ENCODE measurements around the gene TTLL7. TPM values are rescaled to one million over a fixed set of nuclear protein-coding genes. Genes with fewer than 3 reads are reported as not detected.

Gene TTLL7
- total RNA-seq, 4 donors from 2014 or later: 0.95 to 7.6 (median 3.8) TPM

- intact Hi-C loops (cut with DNase I; ENCODE audit: low total_unique reads): no loop called here
- 81 to 87% methylated on average over 2 of the region's 2 CpGs for WGBS, 2 donors
- H3K4me3 ChIP-seq (ENCODE audit: low read depth, poor library complexity, severe bottlenecking): no peak overlapping the region
- TF ChIP-seq CTCF (IDR thresholded peaks at IDR 0.05) (no peak), POLR2A (IDR thresholded peaks at IDR 0.05) (no peak)
- DNase-seq (ENCODE audit: low spot score in 2 of 2): no peak
Observed at GRCh38 chr1:83889707-83890106, 109.2 kb downstream of the TTLL7 start.

- DNase-seq (ENCODE audit: low spot score in 2 of 2): no peak
- H3K4me3 ChIP-seq (ENCODE audit: low read depth, poor library complexity, severe bottlenecking): no peak overlapping the region
- 93 to 98% methylated on average over 3 of the region's 3 CpGs for WGBS, 2 donors
- no peak for TF ChIP-seq CTCF (IDR thresholded peaks at IDR 0.05)
- no peak for TF ChIP-seq POLR2A (IDR thresholded peaks at IDR 0.05)
- intact Hi-C loops (cut with DNase I; ENCODE audit: low total_unique reads): no loop called here
Observed at GRCh38 chr1:83887483-83887882, 111.4 kb downstream of the TTLL7 start.

- no peak overlapping the region for H3K4me3 ChIP-seq (ENCODE audit: low read depth, poor library complexity, severe bottlenecking)
- intact Hi-C loops (cut with DNase I; ENCODE audit: low total_unique reads): no loop called here
- TF ChIP-seq CTCF (IDR thresholded peaks at IDR 0.05) (no peak), POLR2A (IDR thresholded peaks at IDR 0.05) (no peak)
- no peak for DNase-seq (ENCODE audit: low spot score in 2 of 2)
Observed at GRCh38 chr1:83883979-83884378, 115.0 kb downstream of the TTLL7 start.

- TF ChIP-seq POLR2A (IDR thresholded peaks at IDR 0.05) (no peak), CTCF (IDR thresholded peaks at IDR 0.05) (no peak)
- no peak overlapping the region for H3K4me3 ChIP-seq (ENCODE audit: low read depth, poor library complexity, severe bottlenecking)
- no peak for DNase-seq (ENCODE audit: low spot score in 2 of 2)
- intact Hi-C loops (cut with DNase I; ENCODE audit: low total_unique reads): no loop called here
- WGBS, 2 donors: 10 to 22% methylated on average over 2 of the region's 2 CpGs
Observed at GRCh38 chr1:83882906-83883305, 116.0 kb downstream of the TTLL7 start.

GRCh38 chr1:83872515-83872914 is 126.4 kb downstream of the TTLL7 start:
- intact Hi-C loops (cut with DNase I; ENCODE audit: low total_unique reads): no loop called here
- WGBS, 2 donors: 73 to 74% methylated on average over 2 of the region's 2 CpGs
- no peak overlapping the region for H3K4me3 ChIP-seq (ENCODE audit: low read depth, poor library complexity, severe bottlenecking)
- TF ChIP-seq POLR2A (IDR thresholded peaks at IDR 0.05) (no peak), CTCF (IDR thresholded peaks at IDR 0.05) (no peak)
- DNase-seq (ENCODE audit: low spot score in 2 of 2): no peak

- intact Hi-C loops (cut with DNase I; ENCODE audit: low total_unique reads): no loop called here
Observed at GRCh38 chr1:83864991-83865390, 133.9 kb downstream of the TTLL7 start.

More at GRCh38 chr1:83864991-83865390, 133.9 kb downstream of the TTLL7 start:
- no peak overlapping the region for H3K4me3 ChIP-seq (ENCODE audit: low read depth, poor library complexity, severe bottlenecking)
- DNase-seq (ENCODE audit: low spot score in 2 of 2): no peak
- no peak for TF ChIP-seq POLR2A (IDR thresholded peaks at IDR 0.05)
- no peak for TF ChIP-seq CTCF (IDR thresholded peaks at IDR 0.05)
- 71 to 74% methylated on average over 2 of the region's 2 CpGs for WGBS, 2 donors
